Kidney epithelial cell (primary cell): ENCODE measurements around the gene ADPRS. TPM values are rescaled to one million over a fixed set of nuclear protein-coding genes. Genes with fewer than 3 reads are reported as not detected.

ENCODE experiments used
- DNase-seq: peaks from one replicate; pipeline ENCODE4 v3.0.0-alpha.2; 2010; ENCODE audit warnings: low read depth
- H3K27me3 ChIP-seq: 2 replicates; pipeline ENCODE4 v1.6.0; 2011; ENCODE audit warnings: low read length; ENCODE audit not compliant: control insufficient read depth, insufficient read depth
- H3K36me3 ChIP-seq: 2 replicates; pipeline ENCODE4 v1.5.1; 2011; ENCODE audit warnings: low read length; ENCODE audit not compliant: control insufficient read depth, insufficient read depth
- H3K4me3 ChIP-seq: 2 replicates; pipeline ENCODE4 v1.5.1; 2011; ENCODE audit warnings: low read depth, mild to moderate bottlenecking, control low read depth, low read length
- CTCF ChIP-seq: IDR thresholded peaks from 2 replicates; pipeline ENCODE4 v1.5.1; 2011; ENCODE audit warnings: mild to moderate bottlenecking, moderate library complexity, low read length, control low read depth, inconsistent platforms; ENCODE audit not compliant: insufficient read depth, poor library complexity, severe bottlenecking
- total RNA-seq: library from RNA; depleted of rRNA; stranded (reverse); fragments of >200 nt; gene quantifications from 2 replicates; pipeline ENCODE4 v1.2.3, GENCODE V29; 2015

The ADPRS gene
- total RNA-seq, 1 donor from 2014 or later: 70.3 TPM

DNA sequence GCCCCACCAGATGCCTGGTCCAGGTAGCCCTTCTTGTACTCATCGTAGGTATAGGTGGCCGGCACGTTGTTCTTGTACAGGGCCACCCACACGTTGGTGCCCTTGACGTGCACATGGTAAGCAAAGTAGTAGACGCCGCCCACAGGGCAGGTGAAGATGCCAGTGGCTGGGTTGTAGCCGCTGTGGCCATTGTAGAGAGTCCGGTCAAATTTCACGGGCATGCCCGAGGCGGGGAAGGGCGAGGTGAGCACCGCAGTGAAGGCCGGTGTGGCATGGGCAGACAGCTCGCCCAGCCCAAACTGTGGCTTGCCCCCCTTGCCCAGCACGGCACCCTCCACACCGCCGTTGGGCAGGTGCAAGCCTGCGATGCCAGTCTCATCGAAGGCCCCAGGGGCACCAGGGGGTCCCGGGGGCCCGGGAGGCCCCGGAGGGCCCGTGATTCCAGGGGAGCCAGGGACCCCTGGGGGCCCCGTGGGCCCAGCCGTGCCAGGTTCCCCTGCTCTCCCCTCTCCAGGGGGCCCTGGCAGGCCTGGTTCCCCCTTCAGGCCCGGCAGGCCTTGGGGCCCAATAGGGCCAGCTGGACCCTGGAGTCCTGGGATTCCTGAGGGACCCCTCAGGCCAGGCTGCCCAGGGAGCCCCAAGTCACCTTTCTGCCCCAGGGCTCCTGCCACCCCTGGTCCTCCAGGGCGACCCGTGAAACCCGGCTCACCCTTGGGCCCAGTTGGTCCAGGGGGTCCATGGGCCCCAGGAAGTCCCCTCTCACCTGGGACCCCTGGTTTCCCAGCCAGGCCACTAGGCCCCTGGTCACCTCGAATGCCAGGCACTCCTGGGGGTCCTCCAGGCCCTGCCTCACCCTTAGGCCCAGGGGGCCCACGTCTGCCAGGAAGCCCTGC lies 9.2 kb downstream of the ADPRS start:
- DNase-seq: no peak

DNA sequence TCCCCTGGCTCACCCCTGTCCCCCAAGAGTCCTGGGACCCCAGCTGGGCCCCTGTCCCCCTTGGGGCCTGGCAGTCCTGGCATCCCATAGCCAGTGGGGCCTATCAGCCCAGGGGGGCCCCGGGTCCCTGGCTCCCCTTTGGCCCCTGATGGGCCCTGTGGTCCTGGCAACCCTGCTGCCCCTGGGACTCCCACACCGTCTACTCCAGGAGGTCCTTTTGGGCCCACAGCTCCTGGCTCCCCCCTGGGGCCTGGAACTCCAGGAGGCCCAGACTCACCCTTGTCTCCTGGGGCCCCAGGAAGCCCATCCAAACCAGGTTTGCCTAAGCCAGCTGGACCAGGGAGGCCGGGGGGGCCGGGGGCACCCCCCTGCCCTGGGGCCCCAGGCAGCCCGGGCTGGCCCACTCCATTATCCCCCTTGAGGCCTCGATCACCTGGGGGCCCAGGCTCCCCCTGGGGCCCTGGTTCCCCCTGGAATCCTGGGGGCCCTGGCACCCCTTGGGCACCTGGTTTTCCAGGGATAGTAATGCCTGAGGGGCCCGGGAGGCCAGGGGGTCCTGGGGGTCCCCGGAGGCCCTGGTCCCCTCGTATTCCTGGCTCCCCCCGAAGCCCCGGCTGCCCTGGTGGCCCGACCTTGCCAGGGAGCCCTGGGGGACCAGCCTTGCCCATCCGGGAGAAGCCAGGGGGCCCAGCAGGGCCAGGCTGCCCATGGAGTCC lies 10.1 kb downstream of the ADPRS start:
- no peak for TF ChIP-seq CTCF
- DNase-seq: no peak
- peaks cover 5% of the 10 kb centered on the region for H3K36me3 ChIP-seq
- H3K4me3 ChIP-seq: no peak overlapping the region
- no peaks in the 10 kb centered on the region for H3K27me3 ChIP-seq

More for the DNA sequence above, 9.2 kb downstream of the ADPRS start:
- Histone ChIP-seq H3K36me3 (peaks cover 8% of the 10 kb centered on the region), H3K4me3 (no peak overlapping the region), H3K27me3 (no peaks in the 10 kb centered on the region)
- TF ChIP-seq CTCF: no peak

DNA sequence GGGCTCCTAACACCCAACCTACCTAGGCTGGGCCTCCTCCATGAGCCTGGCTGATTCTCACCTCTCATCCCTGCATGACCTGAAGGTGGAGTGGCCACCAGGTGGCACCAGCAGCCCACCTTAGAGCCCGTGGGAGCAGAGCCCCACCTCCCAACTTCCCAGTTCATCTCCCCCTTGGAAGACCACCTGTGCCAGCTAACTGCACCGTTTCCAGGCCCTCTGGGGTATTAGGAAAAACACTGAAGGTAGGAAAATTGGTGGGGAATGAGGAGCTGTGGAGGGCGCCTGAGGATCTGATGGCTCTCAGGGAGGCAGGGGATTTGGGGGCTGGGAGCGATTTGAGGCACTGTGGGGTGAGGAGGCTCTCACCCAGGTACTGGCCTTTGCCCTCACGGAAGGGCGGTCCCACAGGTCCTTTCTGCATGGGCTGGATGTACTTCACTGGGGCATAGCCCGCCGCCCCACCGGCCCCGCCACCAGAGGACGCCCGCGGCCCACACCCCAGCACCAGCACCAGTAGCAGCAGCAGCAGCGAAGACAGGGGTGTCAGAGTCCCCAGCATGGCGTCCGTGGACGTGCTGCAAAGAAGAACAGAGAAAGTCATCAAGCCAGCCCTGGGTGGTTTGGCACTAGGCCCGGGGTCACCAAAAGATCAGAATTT lies 11.1 kb downstream of the ADPRS start:
- Histone ChIP-seq H3K4me3 (no peak overlapping the region), H3K27me3 (no peaks in the 10 kb centered on the region), H3K36me3 (peaks cover 3% of the 10 kb centered on the region)
- TF ChIP-seq CTCF: peak; percentile 82
- DNase-seq: no peak

- no peak overlapping the region for H3K4me3 ChIP-seq
- no peak for TF ChIP-seq CTCF
- H3K36me3 ChIP-seq: peaks cover 3% of the 10 kb centered on the region
- no peaks in the 10 kb centered on the region for H3K27me3 ChIP-seq
- no peak for DNase-seq
Measured at GRCh38 chr1:36100376-36100775, 11.7 kb downstream of the ADPRS start.

GRCh38 chr1:36101546-36101945 lies 12.9 kb downstream of the ADPRS start:
- H3K4me3 ChIP-seq: no peak overlapping the region
- no peak for DNase-seq
- H3K36me3 ChIP-seq: peaks cover 2% of the 10 kb centered on the region
- TF ChIP-seq CTCF: no peak
- no peaks in the 10 kb centered on the region for H3K27me3 ChIP-seq
